RPMI8226 (cell line): ENCODE results near the gene C22orf31.
"Not testable (repeated sequence)": the region's sequence is repeated elsewhere in the genome, so short reads cannot be mapped to it uniquely, and the experiment has no call there.

Experiments used
- DNase-seq: peaks from one replicate; pipeline ENCODE4 v3.0.0-alpha.2; 2015

C22orf31 gene

GRCh38 chr22:29053048-29053702, 8.5 kb downstream of the C22orf31 start:
- DNase-seq, result no peak

- DNase-seq, result no peak
Measured at GRCh38 chr22:29050457-29050856, 11.2 kb downstream of the C22orf31 start.

- DNase-seq, result no peak
Measured at GRCh38 chr22:29049655-29050263, 11.9 kb downstream of the C22orf31 start.

- DNase-seq, result no peak
Measured at GRCh38 chr22:29048822-29049654, 12.6 kb downstream of the C22orf31 start.

GRCh38 chr22:29044657-29045176, 16.9 kb downstream of the C22orf31 start:
- DNase-seq, result no peak

- DNase-seq, result no peak
Measured at GRCh38 chr22:29043906-29044575, 17.6 kb downstream of the C22orf31 start.

- no peak for DNase-seq
Measured at GRCh38 chr22:29041408-29041807, 20.2 kb downstream of the C22orf31 start.

GRCh38 chr22:29040385-29041275, 21.0 kb downstream of the C22orf31 start:
- peak; percentile 76 for DNase-seq

- DNase-seq, result not testable (repeated sequence)
Measured at GRCh38 chr22:29039684-29040083, 21.9 kb downstream of the C22orf31 start.

GRCh38 chr22:29039148-29039547, 22.5 kb downstream of the C22orf31 start:
- DNase-seq, result no peak

- no peak for DNase-seq
Measured at GRCh38 chr22:29037340-29037932, 24.2 kb downstream of the C22orf31 start.

- DNase-seq, result no peak
Measured at GRCh38 chr22:29032584-29032983, 29.0 kb downstream of the C22orf31 start.

GRCh38 chr22:29032014-29032475, 29.6 kb downstream of the C22orf31 start:
- DNase-seq, result no peak

GRCh38 chr22:29031227-29032011, 30.2 kb downstream of the C22orf31 start:
- DNase-seq, result no peak

GRCh38 chr22:29030618-29031226, 30.9 kb downstream of the C22orf31 start:
- no peak for DNase-seq

GRCh38 chr22:29030016-29030617, 31.5 kb downstream of the C22orf31 start:
- DNase-seq, result no peak

- DNase-seq, result no peak
Measured at GRCh38 chr22:29029202-29030000, 32.2 kb downstream of the C22orf31 start.

- no peak for DNase-seq
Measured at GRCh38 chr22:29028468-29028867, 33.2 kb downstream of the C22orf31 start.

- DNase-seq, result no peak
Measured at GRCh38 chr22:29026579-29026978, 35.1 kb downstream of the C22orf31 start.
